ENCODE data around the gene FAM171A2.

GRCh38 chr17:44326861-44327444 lies 36.7 kb downstream of the FAM171A2 start:
- TF ChIP-seq POLR2A (IDR thresholded peaks at IDR 0.05; ENCODE audit: low read length), result no peak
- no peak for TF ChIP-seq GATA1 (IDR thresholded peaks at IDR 0.05; ENCODE audit: low read depth, low read length)
